ENCODE measurements around the gene ALS2. TPM values are rescaled to one million over a fixed set of nuclear protein-coding genes. Genes with fewer than 3 reads are reported as not detected.

Gene ALS2
- total RNA-seq, 4 donors from 2014 or later: 20.4 to 33.8 (median 29.2) TPM

GRCh38 chr2:201707753-201708152 lies 73.0 kb downstream of the ALS2 start:
- Histone ChIP-seq H3K4me3 (no peak overlapping the region), H3K27me3 (no peaks in the 10 kb centered on the region), H3K4me1 (no peaks in the 10 kb centered on the region), H3K36me3 (peaks cover 0 to 86% (median 0%) of the 10 kb centered on the region in 3 donors), H3K9me3 (no peaks in the 10 kb centered on the region), H3K27ac (no peak overlapping the region)
- TF ChIP-seq CTCF (IDR thresholded peaks at IDR 0.05) (no peak), POLR2A (IDR thresholded peaks at IDR 0.05) (no peak)
- DNase-seq: no peak

- Histone ChIP-seq H3K4me3 (no peak overlapping the region), H3K9me3 (no peaks in the 10 kb centered on the region), H3K4me1 (no peaks in the 10 kb centered on the region), H3K27ac (no peak overlapping the region), H3K36me3 (peaks cover 0 to 87% (median 0%) of the 10 kb centered on the region in 3 donors), H3K27me3 (no peaks in the 10 kb centered on the region)
- TF ChIP-seq POLR2A (IDR thresholded peaks at IDR 0.05): no peak
- no peak for TF ChIP-seq CTCF (IDR thresholded peaks at IDR 0.05)
- no peak for DNase-seq
Observed at GRCh38 chr2:201707142-201707541, 73.6 kb downstream of the ALS2 start.

GRCh38 chr2:201704536-201704935 lies 76.2 kb downstream of the ALS2 start:
- H3K27ac ChIP-seq: no peak overlapping the region
- no peak for TF ChIP-seq POLR2A (IDR thresholded peaks at IDR 0.05)
- TF ChIP-seq CTCF (IDR thresholded peaks at IDR 0.05): no peak
- no peaks in the 10 kb centered on the region for H3K4me1 ChIP-seq
- H3K4me3 ChIP-seq: no peak overlapping the region
- no peaks in the 10 kb centered on the region for H3K9me3 ChIP-seq
- DNase-seq: no peak
- H3K27me3 ChIP-seq: no peaks in the 10 kb centered on the region
- peaks cover 0 to 89% (median 0%) of the 10 kb centered on the region in 3 donors for H3K36me3 ChIP-seq

GRCh38 chr2:201701646-201702045 lies 79.1 kb downstream of the ALS2 start:
- peaks cover 0 to 60% (median 0%) of the 10 kb centered on the region in 3 donors for H3K36me3 ChIP-seq

GRCh38 chr2:201699416-201699815 lies 81.3 kb downstream of the ALS2 start:
- no peaks in the 10 kb centered on the region for H3K27me3 ChIP-seq
- no peak overlapping the region for H3K27ac ChIP-seq
- no peak for DNase-seq
- H3K36me3 ChIP-seq: peaks cover 0 to 40% (median 0%) of the 10 kb centered on the region in 3 donors
- no peaks in the 10 kb centered on the region for H3K9me3 ChIP-seq
- no peak overlapping the region for H3K4me3 ChIP-seq
- H3K4me1 ChIP-seq: peaks cover 0 to 6% (median 0%) of the 10 kb centered on the region in 4 donors
- TF ChIP-seq POLR2A (IDR thresholded peaks at IDR 0.05) (no peak), CTCF (IDR thresholded peaks at IDR 0.05) (no peak)

More at GRCh38 chr2:201701646-201702045, 79.1 kb downstream of the ALS2 start:
- Histone ChIP-seq H3K27me3 (no peaks in the 10 kb centered on the region), H3K27ac (no peak overlapping the region), H3K9me3 (no peaks in the 10 kb centered on the region), H3K4me3 (no peak overlapping the region), H3K4me1 (peaks cover 0 to 6% (median 0%) of the 10 kb centered on the region in 4 donors)
- TF ChIP-seq CTCF (IDR thresholded peaks at IDR 0.05): no peak
- DNase-seq: no peak
